CD4-positive, alpha-beta T cell treated with Interleukin-1 beta for 1 hour (primary cell): ENCODE results near the gene INVS.
"Not testable (repeated sequence)": the region's sequence is repeated elsewhere in the genome, so short reads cannot be mapped to it uniquely, and the experiment has no call there.

Source experiments
- DNase-seq, 2 donors: peaks; one replicate each; pipeline ENCODE4 v3.0.0-alpha.2; 2020 to 2022

INVS gene

DNA sequence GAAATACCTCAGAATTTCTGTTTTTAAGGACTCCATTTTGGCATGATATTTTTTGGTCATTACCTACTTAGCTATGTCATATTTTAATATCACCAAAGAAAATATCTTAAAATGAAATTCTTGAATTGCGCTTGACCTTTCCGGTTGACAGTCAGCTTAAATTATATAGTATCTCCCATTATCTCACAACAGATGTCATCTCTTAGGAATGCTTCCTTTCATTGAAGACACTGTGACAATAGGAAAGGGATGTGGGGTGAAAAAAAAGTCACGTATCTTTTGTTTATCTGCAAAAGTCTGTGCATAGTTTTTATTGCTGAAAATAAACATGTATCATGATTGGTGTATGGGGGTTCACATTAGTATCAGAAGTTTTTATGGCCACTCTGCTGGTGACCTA is 105.8 kb downstream of the INVS start:
- no peak for DNase-seq

DNA sequence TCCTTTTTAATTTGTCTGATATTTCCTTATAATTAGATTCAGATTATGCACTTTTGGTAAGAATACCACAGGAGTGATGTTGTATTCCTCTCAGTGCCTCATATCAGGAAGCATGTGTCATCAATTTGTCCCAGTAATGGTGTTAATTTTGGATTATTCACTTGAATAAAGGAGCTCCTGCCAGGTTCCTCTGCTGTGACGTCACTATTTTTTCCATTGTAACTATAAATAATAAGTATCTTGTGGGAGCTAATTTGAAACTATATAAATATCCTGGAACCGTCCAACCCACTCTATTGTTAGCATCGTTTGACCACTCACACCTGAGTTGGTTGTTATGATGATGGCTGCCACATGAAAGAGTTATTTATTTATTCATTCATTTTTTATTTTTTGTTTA is 107.9 kb downstream of the INVS start:
- DNase-seq, result no peak

- DNase-seq, result no peak
Observed at GRCh38 chr9:100208673-100209072, 109.6 kb downstream of the INVS start.

- no peak for DNase-seq
Observed at GRCh38 chr9:100211476-100211875, 112.4 kb downstream of the INVS start.

DNA sequence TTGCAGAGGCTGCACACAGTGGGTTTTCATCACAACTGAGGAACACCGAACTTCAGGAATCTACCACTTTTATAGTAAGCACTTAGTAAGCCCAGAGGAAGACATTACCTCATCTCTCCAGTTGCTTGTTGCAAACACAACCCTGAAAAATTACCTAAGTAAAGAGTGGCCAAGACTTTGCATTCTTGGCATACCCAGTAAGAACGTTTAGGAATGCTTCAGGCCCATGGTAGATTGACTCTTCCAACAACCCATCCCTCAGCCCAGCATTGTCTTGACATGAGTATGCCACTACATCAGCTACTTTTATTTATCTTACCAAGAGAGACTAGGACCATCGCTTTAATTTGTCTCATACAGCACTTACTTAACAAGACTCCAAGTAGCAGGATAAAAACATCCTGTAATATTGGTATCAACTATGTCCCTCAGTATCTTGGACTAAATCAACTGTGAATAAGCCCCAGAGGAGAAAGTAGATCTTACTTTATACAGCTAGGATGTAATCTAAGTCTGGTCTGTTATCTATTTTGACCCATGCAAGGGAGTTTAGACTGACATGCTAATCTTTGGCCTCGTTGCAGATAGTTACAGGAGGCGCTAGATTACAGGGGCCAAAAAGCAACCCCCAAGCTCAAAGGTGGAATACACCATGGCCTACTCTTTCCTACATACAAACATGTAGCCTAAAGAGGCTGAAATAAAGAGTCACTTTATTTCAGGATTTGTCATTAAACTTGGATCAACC is 114.9 kb downstream of the INVS start:
- DNase-seq, result no peak

GRCh38 chr9:100216178-100216787 is 117.2 kb downstream of the INVS start:
- peak; percentile 61 to 67 for DNase-seq

DNA sequence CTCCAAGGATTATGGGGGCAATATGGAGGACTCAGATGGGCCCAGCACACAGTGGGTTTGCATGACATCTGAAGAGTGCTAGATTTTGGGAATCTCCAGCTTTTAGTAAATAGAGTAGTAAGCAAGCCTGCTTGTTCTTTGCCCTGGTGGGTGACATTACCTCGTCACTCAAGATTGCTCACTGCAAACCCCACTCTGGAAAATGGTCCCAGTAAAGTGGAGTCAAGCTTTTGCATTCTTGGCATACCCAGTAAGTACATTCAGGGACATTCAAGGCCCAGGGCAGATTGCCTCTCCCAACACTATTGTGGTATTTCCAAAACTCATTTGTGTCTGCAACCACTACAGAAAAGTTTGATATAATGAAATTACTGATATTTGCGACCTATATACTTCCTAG is 118.5 kb downstream of the INVS start:
- no peak for DNase-seq

GRCh38 chr9:100219347-100219746 is 120.3 kb downstream of the INVS start:
- DNase-seq, result no peak

- no peak for DNase-seq
Observed at GRCh38 chr9:100220936-100221335, 121.9 kb downstream of the INVS start.

DNA sequence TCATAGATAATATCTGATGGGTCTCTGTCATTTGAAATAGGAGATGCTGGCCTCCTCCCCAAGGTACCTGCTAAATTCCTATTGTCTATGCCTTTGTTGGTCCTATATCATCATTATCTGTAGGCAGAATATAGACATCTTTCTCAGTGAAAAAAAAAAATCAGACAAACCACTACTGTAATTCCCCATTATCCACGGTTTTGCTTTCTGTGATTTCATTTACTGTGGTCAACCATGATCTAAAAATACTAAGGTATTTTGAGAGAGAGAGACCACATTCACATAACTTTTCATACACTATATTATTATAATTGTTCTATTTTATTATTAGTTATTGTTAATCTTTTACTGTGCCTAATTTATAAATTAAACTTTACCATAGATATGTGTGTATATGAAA is 122.5 kb downstream of the INVS start:
- DNase-seq, result no peak

DNA sequence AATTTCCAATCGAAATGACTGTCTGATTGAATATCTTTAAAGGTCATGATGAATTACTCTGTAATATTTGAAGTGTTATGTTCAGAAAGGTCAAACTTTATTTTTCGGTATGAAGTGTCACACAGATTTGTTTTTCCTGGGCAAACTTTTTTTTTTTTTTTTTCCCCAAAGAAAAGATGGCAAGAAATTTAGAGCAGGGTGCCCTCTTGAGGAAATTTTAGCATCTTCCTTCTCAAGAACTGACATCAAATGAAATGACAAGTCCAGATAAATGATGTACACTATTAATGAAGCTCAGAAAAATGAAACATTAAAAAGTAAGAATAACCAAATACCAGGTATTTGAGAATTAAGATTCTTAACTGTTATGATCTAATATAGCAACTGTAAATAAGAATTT is 123.6 kb downstream of the INVS start:
- no peak for DNase-seq

DNA sequence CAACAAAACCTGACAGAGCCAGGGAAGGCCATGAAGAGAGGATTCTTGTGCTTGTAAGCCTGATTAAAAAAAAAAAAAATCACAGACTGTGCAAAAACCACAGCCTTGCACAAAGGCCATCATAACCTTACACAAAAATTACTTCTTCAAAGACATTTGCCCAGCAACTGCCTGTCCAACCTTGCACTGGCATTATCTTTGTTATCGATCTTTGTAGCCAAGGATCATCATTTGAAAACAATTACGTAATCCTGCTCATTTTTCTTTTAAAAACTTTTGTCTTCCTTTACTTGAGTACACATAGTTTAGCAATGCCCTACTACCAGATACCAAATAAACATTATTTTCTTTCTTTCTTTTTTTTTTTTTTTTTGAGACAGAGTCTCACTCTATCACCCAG is 128.6 kb downstream of the INVS start:
- DNase-seq, result no peak

DNA sequence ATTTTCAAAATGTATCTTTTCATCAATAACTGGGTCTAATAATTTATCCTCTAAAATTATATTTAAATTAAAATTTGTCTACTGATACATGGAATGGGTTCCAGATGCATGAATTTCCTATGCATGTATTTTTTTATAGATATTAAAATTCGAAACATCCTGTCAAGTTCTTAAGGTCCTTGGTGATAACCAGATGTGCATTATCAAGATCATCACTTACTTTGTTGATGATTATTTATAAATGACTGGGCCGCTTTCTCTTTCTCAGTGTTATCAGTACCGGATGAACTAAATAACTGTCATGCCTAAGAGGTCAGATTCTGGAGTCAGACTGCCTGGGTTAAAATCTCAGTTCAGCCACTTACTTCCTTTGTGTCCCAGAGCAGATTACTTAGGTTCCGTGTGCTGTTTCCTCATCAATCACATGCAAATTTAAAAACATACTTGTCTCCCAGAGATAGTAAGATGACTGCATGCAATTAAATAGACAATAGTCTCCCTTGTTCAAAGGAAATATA is 129.4 kb downstream of the INVS start:
- DNase-seq, result no peak

GRCh38 chr9:100229136-100229535 is 130.1 kb downstream of the INVS start:
- no peak for DNase-seq

- DNase-seq, result no peak
Observed at GRCh38 chr9:100229561-100229960, 130.5 kb downstream of the INVS start.

- not testable (repeated sequence) for DNase-seq
Observed at GRCh38 chr9:100236986-100237385, 137.9 kb downstream of the INVS start.

GRCh38 chr9:100240512-100240911 is 141.5 kb downstream of the INVS start:
- no peak for DNase-seq

- DNase-seq, result no peak
Observed at GRCh38 chr9:100267211-100267610, 168.2 kb downstream of the INVS start.

- no peak for DNase-seq
Observed at GRCh38 chr9:100268271-100268670, 169.2 kb downstream of the INVS start.

DNA sequence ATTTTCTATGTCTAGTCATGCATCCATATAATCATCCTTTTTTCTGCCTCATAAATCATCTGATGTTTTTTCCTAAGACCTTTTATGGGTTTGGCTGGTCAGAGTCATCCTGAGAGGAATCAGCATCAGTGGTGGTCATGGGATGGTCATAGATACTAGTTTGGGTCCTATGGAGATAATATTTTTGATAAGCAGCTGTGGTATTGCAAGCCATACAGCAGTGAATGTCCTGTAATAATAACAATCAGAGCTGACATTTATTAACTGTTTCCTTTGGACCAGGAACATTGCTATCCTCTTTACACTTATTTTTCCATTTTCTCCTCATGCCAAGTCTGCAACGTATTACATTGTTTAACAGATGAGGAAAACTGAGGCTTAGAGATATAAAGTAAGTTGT is 170.6 kb downstream of the INVS start:
- DNase-seq, result no peak

GRCh38 chr9:100277166-100277979 is 178.3 kb downstream of the INVS start:
- no peak for DNase-seq

GRCh38 chr9:100281066-100281465 is 182.0 kb downstream of the INVS start:
- DNase-seq, result no peak

- no peak for DNase-seq
Observed at GRCh38 chr9:100281676-100282387, 182.8 kb downstream of the INVS start.
